HG03060 (cell line): ENCODE measurements around the gene ZBTB42.

ENCODE experiments used
- ATAC-seq: cut with Tn5 transposase; IDR thresholded peaks from one replicate; pipeline ENCODE4 v1.9.1; 2021; ENCODE audit warnings: low read depth, moderate number of reproducible peaks; ENCODE audit not compliant: unreplicated experiment

Gene ZBTB42

DNA sequence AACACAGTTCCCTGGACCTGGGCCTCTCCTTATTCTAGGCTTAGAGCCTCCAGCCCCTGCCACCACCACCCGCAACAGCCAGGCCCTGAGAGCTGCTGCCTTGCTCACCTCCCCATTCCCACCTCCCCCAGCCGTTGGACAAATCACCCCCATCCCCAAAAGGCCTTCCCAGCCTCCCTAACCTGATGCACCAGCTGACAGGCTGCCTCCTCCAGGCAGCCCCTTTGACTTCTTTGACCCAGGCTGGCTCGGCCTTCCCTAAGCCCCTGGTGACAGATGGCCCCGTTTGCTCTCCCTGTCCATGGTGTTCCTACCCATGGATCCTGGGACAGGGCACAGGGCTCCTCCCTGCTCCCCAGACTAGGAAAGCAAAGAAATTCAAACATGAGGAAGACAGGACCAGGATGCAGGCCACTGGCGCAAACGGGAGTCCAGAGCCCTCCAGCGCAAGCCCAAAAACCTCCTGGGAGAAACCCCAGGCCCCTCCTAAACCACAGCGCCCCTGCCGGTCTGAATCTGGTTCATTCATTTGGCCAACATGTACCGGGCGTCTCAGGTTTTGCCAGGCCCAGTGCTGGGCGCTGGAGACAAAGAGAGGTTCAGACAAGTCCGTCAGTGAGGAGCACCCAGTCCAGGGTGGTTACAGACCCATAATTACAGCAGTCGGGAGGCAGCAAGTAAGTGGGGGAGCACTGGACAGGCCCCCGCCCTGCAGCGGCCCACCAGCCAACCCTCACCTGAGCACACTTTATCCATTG, 7.8 kb upstream of the ZBTB42 start:
- no peak for ATAC-seq

GRCh38 chr14:104793703-104793959, 7.3 kb upstream of the ZBTB42 start:
- ATAC-seq: no peak

- ATAC-seq: no peak
Measured at GRCh38 chr14:104794099-104794498, 6.8 kb upstream of the ZBTB42 start.

DNA sequence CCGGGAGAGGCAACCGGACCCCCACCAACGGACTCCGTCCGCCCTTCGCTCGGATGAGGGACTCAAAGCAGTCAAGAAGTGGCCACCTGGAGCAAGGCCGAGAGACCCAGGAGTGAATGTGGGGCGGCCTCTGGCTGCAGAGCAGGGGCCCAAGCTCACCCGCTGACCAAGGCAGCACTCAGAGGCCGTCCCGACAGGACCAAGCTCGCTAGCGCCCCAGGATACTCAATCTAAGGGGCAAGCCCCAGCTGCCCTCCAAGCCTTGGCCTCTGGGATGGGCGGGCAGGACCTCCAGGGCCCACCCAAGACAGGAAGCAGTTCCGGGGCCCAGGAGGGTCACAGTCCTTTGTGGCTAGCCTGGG, 6.3 kb upstream of the ZBTB42 start:
- no peak for ATAC-seq

- no peak for ATAC-seq
Measured at GRCh38 chr14:104794993-104795780, 5.7 kb upstream of the ZBTB42 start, which contains the start of gene AKT1. TSS of gene AKT1 (minus strand) at chr14:104795748. CDS start at chr14:104792643, 3,105 bp downstream.

- no peak for ATAC-seq
Measured at GRCh38 chr14:104795781-104796686, 4.9 kb upstream of the ZBTB42 start.

DNA sequence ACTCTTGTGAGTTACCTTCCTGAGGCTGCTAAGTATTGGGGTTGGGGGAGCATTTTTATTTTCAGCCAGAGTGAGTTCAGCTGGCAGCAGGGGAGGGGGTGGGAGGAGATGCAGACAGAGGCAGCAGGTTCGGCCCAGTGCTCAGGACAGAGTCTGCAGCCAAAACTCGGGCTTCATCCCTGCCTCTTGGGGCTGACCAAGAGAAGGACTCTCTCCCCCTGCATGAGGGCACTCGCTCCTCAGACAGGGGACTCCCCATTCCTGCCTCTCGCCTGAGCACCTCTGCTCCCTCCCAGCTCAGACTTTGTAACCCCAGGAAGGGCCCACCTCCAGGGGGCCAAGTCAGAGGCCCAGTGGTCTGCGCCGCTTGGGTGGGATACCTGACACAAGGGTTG, 4.2 kb upstream of the ZBTB42 start:
- no peak for ATAC-seq

DNA sequence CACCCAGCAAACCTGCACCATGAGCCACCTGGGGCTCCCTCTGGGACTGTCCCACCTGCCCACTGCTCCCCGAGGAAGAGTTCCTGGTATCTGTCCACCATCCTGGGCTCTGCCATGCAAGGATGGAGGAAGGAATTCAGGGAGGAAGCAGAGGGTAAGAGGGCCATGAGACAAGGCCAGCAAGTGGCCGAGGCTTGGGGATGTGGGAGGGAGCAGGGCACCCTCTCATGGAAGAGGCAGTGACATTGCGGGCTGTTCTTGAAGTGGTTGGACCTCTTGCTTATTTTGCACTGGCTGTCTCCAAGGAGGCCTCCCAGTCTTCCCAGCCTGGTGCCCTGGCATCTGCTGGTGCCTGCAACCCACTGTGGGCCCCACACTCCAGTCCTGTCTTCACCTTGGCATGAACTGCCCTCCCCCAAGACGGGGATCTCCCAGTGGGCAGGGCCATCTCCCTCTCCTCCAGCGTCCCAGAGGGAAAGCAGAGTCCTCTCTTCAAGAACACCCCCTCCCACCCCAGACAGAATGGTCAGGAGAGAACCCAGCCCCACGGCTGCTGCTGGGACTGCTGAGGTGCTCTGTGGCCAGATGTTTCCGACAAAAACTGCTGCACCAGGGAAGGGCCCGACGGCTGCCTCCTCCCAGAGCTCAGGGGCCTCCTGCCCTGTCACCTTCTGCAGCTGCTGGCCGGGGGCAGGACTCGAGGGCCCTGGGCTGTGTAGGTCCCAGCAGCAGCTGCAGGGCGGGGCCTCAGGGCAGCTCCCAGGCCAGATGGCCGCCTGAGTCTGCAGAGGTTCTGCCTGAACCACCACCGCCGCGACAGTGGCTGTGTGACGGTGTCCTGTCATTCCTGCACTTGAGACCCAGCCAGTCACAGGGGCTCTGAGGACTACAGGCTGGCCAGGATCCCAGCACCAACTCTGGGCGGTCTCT, 3.5 kb upstream of the ZBTB42 start:
- ATAC-seq: no peak

DNA sequence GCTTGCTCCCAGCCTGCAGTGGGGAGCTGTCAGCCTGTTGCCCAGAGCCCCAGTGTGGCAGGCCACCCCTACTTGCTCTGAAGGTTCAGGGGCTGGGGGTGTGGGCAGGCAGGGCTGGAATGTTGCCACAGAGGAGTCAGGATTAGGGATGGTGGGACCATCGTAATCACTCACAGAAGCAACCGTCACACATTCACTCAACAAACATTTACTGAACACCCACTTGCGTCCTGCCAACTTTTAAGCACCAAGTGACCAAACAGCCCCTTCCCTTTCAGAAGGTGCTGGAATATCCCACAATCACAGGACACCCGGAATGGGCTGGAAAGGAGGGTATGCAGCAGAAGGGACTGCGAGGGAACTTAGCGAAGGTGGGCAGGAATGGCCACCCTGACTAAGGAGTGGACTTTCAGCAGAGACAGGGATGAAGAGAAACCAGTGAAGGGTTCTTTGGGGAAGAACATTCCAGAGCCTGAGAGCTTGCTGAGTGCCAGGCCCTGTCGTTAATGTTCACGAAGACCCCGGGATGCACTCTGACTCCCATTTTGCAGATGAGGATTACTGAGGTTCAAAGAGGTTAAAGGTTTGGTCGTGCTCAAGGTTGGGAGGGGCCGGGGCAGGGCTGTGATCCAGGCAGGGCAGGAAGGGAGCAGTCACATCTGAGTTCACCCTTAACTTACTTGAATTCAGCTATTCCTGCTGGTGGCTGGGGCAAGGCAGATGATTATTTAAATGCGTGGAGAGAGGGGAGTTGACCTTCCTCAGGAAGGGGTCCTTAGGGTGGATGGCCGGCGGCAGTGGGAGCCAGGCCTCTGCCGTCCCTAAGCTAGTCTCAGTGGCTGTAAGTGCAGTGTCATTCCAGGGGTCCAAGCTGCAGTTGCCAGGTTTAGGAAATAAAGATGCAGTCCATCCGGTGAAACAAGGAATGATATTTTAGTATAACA, 2.3 kb upstream of the ZBTB42 start:
- no peak for ATAC-seq

DNA sequence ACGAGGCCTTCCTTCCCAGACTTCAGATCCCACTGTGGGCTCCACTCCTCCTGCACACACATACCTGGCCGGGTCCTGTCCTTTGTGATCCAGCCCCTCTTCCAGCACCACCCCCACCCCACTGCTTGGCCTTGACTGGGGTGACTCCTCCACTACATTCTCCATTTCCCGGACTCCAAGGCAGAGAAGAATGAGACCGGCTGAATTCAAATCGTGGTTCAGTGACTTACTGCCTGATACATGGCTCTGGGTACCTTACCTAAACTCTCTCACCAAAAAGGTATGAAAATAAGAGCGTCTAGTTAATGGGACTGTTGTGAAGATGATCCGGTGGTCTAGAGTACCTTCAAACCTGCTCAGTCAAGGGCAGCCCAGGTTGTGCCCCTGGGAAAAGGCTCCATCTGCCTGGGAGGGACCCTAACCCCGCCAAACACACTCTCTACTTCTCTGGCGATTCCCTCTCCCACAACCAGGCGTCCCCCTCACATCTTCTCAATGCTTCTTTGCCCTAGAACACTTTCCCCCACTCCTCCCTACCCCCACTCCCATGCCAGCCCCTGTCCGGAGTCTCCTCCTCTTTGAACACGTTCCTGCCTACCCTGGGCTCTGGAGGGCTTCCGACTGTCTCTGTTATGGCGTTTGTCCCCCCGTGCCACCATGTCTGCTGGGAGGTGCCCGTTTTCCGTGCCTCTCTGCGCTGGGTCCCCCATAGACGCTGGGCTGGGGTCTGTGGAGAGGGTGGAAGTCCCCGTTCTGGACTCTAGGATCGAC, 1.5 kb upstream of the ZBTB42 start:
- no peak for ATAC-seq

DNA sequence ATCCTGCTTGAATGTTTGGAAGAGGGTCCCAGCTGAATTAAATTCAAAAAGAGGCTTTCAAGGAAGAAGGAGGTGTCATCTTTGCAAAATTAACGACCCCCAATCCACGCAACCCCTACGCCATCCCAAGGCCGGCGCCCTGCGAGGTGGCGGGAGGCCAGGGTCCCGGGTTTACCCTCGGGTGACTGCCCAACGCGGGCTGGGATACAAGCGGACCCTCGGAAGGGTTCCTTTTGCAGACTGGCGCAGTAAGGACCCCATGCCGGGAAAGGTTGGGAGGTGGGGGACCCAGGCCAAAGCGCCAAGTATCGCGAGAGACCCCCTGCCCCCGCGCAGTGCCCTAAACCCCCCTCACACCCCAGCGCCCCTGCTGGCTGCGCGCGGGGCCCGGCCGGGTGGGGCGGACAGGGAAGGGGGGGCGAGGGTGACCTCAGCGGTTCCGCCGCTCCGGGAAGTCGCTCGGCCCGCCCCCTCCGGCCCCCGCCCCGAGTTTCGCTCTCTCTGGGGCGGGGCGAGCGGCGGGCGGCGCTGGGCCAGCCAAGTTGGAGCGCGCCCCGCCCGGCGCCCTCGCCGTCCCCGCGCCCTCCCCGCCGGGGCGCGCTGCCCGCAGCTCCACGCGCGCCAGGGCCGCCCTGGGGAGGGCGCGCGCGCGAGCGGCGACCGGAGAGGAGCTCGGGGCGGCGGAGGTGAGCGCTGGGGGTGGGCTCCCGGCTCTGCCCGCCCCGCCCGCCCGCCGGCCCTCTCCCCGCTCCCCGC, 708 bp upstream of the ZBTB42 start:
- ATAC-seq: no peak

DNA sequence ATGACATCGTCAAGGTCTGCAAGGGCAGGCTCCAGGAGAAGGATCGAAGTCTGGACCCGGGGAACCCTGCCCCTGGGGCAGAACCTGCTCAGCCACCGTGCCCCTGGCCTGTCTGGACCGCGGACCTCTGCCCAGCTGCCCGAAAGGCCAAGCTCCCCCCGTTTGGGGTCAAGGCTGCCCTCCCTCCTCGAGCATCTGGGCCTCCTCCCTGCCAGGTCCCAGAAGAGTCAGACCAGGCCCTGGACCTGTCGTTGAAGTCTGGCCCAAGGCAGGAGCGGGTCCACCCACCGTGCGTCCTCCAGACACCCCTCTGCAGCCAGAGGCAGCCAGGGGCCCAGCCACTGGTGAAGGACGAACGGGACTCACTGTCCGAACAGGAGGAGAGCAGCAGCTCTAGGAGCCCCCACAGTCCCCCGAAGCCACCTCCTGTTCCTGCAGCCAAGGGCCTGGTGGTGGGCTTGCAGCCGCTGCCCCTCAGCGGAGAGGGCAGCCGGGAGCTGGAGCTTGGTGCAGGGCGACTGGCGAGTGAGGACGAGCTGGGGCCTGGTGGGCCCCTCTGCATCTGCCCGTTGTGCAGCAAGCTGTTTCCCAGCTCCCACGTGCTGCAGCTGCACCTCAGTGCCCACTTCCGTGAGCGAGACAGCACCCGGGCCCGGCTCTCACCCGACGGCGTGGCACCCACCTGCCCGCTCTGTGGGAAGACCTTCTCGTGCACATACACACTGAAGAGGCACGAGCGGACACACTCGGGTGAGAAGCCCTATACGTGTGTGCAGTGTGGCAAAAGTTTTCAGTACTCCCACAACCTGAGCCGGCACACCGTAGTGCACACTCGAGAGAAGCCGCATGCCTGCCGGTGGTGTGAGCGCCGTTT, 856 bp downstream of the ZBTB42 start:
- no peak for ATAC-seq

DNA sequence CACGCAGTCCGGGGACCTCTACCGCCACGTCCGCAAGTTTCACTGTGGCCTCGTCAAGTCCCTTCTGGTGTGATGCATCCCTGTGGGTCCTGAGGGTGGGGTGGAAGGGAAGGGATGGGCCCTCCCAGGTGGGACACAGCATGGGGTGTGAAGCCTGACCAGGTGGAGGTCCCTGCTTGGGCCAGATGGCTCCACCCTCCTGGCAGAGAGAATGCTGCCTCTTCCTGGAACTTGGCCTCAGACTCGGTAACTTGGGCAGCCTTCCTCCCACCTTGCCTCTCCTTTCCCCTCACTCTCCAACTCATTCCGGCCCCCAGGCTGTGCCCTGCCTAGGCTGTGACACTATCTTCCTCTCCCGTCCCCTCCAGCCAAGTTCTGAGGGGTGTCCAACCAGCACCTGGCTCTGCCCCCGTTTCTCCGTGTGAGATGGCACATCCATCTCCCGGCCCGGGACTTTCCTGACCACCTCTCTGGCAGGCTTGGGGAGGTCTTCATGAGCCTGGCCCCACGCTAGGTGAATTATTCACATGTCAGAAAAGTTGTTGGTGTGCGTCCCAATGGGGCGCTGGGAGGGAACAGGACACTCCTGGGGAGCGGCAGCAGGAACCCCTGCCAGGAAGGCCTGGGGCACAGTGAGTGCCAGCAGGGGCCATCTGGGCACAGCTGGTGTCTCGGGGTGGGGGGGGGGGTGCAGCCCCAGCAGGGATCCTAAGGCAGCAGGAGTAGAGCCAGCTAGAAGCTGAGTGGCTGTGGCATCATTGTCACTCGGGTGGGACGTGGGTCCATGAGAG, 1.7 kb downstream of the ZBTB42 start:
- ATAC-seq: no peak

DNA sequence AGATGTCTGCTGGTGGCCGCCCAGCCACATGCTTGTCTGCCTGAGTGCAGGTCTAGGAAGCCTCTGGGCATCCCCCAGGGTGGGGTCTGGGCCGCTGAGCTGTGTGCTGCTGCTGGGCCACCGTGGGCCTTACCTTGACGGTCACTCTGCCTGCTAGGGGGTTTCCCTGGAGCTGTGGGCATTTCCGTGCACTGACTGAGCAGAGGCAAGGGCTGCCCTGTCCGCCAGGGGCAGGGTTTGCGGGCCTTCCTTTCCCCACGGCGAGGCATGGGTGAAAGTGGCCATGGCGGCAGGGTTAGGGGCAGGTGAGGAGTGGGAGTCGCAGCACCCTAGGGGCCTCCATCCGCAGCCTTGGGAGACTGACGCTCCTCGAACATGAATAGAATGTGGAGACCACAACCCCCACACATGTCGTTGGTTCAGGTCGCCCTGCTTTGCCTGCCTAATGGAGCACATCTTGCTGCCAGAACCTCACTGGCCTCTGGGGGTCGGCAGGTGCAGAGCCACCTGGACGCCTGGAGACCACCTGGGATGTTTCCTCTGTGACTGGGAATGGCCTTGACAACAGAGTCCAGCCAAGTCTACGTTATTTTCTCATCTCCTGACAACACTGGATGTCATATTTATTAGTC, 2.5 kb downstream of the ZBTB42 start:
- ATAC-seq: no peak

GRCh38 chr14:104803912-104804410, 3.1 kb downstream of the ZBTB42 start:
- ATAC-seq: no peak
